Astrocyte of the cerebellum (primary cell): ENCODE measurements around the gene ASIC1.

Experiments used
- DNase-seq: peaks from one replicate; pipeline ENCODE4 v3.0.0-alpha.2; 2011; ENCODE audit warnings: low read depth
- H3K4me3 ChIP-seq: 2 replicates; pipeline ENCODE4 v1.5.1; 2011; ENCODE audit warnings: mild to moderate bottlenecking, low read depth, low read length, moderate library complexity
- in situ Hi-C: cut with HindIII; loops from 2 replicates; pipeline ENCODE4 v1.10.0; 2017; ENCODE audit warnings: low sequenced_read_pairs
- TF ChIP-seq, protein P1 (sequence below): IDR thresholded peaks from 2 replicates; pipeline ENCODE4 v1.5.1; 2012; ENCODE audit warnings: low read length, low read depth, moderate library complexity, mild to moderate bottlenecking; ENCODE audit errors: missing control alignments

ASIC1 gene

DNA sequence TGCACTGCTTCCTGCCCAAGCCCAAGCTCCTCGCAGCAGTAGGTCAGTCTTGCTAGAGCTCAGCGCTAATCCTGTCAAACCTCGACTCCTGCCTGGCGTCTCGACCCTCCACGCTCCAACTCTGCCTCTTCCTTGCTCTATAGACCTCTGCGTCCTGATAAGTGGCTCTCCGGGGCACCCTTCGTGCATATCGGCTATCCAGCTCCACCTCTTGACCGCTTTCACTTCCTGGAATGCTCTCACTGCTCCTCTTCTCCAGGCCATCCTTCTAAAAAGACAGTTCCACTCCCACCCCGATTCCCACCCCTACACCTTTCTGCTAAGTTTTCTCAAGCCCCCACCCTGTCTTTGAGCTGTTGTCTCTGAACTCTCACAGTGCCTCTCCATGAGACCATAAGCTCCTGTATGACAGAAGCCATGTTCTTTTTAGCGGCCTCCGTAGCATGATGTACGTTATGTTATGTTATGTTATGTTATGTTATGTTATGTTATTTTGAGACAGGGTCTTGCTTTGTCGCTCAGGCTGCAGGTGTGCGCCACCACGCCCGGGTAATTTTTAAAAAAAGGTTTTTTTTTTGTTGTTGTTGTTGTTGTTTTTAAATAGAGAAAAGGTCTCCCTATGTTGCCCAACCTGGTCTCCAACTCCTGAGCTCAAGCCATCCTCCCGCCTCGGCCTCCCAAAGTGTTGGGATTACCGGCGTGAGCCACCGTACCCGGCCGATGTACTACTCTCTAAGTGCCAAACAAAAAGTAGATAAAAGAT lies 55.2 kb downstream of the ASIC1 start:
- DNase-seq: no peak
- TF ChIP-seq, protein P1, sequence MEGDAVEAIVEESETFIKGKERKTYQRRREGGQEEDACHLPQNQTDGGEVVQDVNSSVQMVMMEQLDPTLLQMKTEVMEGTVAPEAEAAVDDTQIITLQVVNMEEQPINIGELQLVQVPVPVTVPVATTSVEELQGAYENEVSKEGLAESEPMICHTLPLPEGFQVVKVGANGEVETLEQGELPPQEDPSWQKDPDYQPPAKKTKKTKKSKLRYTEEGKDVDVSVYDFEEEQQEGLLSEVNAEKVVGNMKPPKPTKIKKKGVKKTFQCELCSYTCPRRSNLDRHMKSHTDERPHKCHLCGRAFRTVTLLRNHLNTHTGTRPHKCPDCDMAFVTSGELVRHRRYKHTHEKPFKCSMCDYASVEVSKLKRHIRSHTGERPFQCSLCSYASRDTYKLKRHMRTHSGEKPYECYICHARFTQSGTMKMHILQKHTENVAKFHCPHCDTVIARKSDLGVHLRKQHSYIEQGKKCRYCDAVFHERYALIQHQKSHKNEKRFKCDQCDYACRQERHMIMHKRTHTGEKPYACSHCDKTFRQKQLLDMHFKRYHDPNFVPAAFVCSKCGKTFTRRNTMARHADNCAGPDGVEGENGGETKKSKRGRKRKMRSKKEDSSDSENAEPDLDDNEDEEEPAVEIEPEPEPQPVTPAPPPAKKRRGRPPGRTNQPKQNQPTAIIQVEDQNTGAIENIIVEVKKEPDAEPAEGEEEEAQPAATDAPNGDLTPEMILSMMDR: no peak
- H3K4me3 ChIP-seq: peak overlapping the region; percentile 97
- in situ Hi-C loops: no loop called here

DNA sequence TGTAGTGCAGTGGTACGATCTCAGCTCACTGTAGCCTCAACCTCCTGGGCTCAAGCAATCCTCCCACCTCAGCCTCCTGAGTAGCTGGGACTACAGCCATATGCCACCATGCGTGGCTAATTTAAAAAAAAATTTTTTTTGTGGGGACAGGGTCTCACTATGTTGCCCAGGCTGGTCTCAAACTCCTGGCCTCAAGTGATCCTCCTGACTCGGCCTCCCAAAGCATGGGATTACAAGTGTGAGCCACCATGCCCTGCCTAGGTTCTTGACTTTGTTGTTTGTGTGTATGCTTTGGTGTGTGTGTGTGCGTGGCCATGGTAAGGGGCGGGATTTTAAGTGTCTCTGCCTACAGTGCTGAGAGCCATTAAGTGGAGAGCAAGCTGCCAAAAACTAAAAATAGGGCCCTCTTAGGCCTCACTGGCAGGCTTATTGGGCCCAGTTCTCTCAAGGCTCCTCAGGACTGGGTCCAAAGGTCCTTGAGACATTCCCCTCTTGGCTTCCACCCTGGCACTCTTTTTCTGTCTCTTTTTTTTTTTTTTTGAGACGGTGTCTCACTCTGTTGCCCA lies 59.7 kb downstream of the ASIC1 start:
- TF ChIP-seq, protein P1: no peak
- in situ Hi-C loops: no loop called here
- no peak for DNase-seq
- no peak overlapping the region for H3K4me3 ChIP-seq

DNA sequence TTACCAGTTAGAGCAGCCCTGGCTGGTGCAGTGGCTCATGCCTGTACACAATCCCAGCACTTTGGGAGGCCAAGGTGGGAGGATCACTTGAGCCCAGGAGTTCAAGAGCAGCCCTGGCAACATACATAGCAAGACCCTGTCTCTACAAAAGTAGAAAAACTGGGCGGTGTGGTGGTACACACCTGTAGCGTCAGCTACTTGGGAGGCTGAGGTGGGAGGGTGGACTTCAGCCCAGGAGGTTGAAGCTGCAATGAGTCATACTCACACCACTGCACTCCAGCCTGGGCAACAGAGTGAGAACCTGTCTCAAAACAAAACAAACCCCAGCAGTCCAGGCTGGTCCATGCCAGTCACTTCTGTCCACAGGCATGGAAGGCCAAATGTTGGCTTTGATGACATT lies 62.0 kb downstream of the ASIC1 start:
- DNase-seq: no peak
- no peak overlapping the region for H3K4me3 ChIP-seq
- in situ Hi-C loops: no loop called here
- TF ChIP-seq, protein P1: no peak

DNA sequence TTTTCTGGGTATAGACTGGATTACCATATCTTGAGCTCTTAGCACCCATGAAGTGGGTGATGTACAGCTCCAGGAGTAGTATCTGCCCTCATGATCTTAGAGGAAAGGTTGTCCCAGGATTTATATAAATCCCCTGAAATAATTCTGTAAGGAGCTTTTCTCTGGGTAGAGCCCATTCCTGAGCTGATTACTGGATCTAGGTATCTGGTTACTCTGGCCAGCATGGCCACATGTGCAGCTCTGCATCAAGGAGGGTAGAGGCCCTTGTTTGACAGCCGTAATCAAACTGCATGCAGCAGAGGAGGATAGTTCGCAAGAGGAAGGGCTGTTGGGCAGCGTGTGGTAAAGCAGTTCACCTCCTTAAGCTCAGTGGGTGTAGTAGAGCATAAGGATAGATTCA lies 63.1 kb downstream of the ASIC1 start:
- in situ Hi-C loops: no loop called here
- no peak for DNase-seq
- no peak overlapping the region for H3K4me3 ChIP-seq
- TF ChIP-seq, protein P1: no peak

DNA sequence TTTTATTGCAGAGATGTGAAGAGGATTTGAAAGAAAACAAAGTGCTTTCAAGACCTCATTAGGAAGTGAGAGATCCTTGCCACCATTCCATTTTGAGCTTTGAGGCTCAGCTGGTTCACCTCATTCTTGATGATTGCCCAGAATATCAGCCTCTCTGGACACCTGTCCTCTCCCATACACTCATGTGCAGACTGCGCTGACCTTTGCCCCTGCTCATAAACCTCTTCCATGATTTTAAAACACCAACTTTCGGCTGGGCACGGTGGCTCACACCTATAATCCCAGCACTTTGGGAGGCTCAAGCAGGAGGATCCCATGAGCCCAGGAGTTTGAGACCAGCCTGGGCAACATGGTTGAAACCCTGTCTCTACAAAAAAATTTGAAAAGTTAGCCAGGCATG lies 63.6 kb downstream of the ASIC1 start:
- TF ChIP-seq, protein P1: no peak
- in situ Hi-C loops: no loop called here
- DNase-seq: no peak
- no peak overlapping the region for H3K4me3 ChIP-seq

DNA sequence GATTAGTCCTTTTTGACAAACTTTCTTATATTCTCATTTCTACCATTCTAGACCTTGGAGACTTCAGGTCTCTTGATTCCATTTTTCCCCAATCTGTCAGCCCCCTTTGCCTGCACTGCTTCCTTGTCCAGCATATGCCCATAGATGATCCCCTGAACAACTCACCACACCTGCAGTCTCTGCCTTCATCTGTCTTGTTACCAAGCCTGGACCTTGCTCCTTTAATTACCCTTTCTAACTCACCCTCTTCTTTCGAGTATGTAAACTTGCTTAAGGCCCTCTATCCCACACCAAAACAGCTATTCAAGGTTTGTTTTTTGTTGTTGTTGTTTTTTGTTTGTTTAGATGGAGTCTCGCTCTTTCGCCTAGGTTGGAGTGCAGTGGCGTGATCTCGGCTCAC lies 64.2 kb downstream of the ASIC1 start:
- TF ChIP-seq, protein P1: no peak
- in situ Hi-C loops: no loop called here
- DNase-seq: no peak
- no peak overlapping the region for H3K4me3 ChIP-seq
